HepG2 (cell line): ENCODE measurements around the gene RPUSD4. TPM values are rescaled to one million over a fixed set of nuclear protein-coding genes. Genes with fewer than 3 reads are reported as not detected.

Experiments used
- ATAC-seq: fragments of 200-7000 bp; cut with Tn5 transposase; 3 replicates; pipeline ENCODE4 v1.9.1; 2020; ENCODE audit warnings: mild to moderate bottlenecking, moderate library complexity
- BruUV-seq: library from RNA; stranded (reverse); fragments of 400-500 nt; replicated peaks from 2 replicates; lab custom pipeline; 2021; lab: Mats Ljungman, UMichigan
- CTCF ChIA-PET: fragments of 300-600 bp; formaldehyde crosslinking; extraction: SDS; loops from one replicate; lab custom pipeline; 2021; ENCODE audit warnings: low total read pairs, inconsistent platforms, low intra/inter-chr PET ratio; lab: Yijun Ruan, JAX
- POLR2A ChIA-PET: fragments of 350-600 bp; sonication (Branson Sonifier 250); formaldehyde crosslinking; loops from one replicate; lab custom pipeline; 2020; ENCODE audit warnings: antibody characterized with exemption, inconsistent platforms; lab: Yijun Ruan, JAX
- DNase-seq: peaks from one replicate; pipeline ENCODE4 v3.0.0-alpha.2; 2015; ENCODE audit warnings: low spot score
- FAIRE-seq: peaks from 3 replicates; lab custom pipeline; 2011; peaks lifted over from hg19 to GRCh38; lab: Jason Lieb, UNC
- H2AFZ ChIP-seq: one replicate; pipeline ENCODE4 v1.6.1; 2011; ENCODE audit warnings: low read length, inconsistent platforms
- H3K27ac ChIP-seq: fragments of 300-600 bp; 3 replicates; pipeline ENCODE4 v1.8.0; 2011; ENCODE audit warnings: mixed run types, mild to moderate bottlenecking, mixed read lengths, low read length, inconsistent platforms; ENCODE audit not compliant: insufficient read depth; ENCODE audit errors: extremely low read length
- H3K27me3 ChIP-seq, 2 experiments: fragments of 200-600 bp in 1 of 2; 2 replicates in 1 of 2; 3 replicates in 1 of 2; pipeline versions ENCODE4 v1.6.0 to v1.8.0; 2011; ENCODE audit warnings: low read length in 2 of 2, mild to moderate bottlenecking in 2 of 2, moderate library complexity in 2 of 2, inconsistent platforms in 1 of 2; ENCODE audit not compliant: insufficient read depth in 2 of 2, control insufficient read depth in 1 of 2
- H3K36me3 ChIP-seq, 2 experiments: fragments of 200-600 bp in 1 of 2; replicated peaks in 1 of 2; 2 replicates in 1 of 2; 3 replicates in 1 of 2; pipeline versions ENCODE4 v1.5.1 to v1.8.0; 2011; ENCODE audit warnings: low read length in 2 of 2, inconsistent platforms in 1 of 2; ENCODE audit not compliant: insufficient read depth in 2 of 2, control insufficient read depth in 1 of 2
- H3K4me1 ChIP-seq: 2 replicates; pipeline ENCODE4 v1.5.1; 2012; ENCODE audit warnings: low read length, inconsistent platforms; ENCODE audit not compliant: insufficient read depth
- H3K4me2 ChIP-seq: 2 replicates; pipeline ENCODE4 v1.6.0; 2011; ENCODE audit warnings: low read depth, low read length, inconsistent platforms
- H3K4me3 ChIP-seq, 3 experiments: fragments of 200-600 bp in 1 of 3; sonication (generic), shearing (Covaris generic) in 1 of 3; replicated peaks in 1 of 3; 2 replicates each; pipeline ENCODE4 v1.5.1; 2011 to 2016; ENCODE audit warnings: low read length in 3 of 3, inconsistent platforms in 2 of 3, low read depth in 2 of 3, mild to moderate bottlenecking in 2 of 3, control low read depth in 1 of 3, mixed read lengths in 1 of 3; ENCODE audit not compliant: insufficient read depth in 1 of 3
- H3K79me2 ChIP-seq: one replicate; pipeline ENCODE4 v1.6.1; 2011; ENCODE audit warnings: low read length, inconsistent platforms; ENCODE audit not compliant: insufficient read depth
- H3K9ac ChIP-seq: 2 replicates; pipeline ENCODE4 v1.6.0; 2011; ENCODE audit warnings: mild to moderate bottlenecking, low read depth, low read length, inconsistent platforms; ENCODE audit not compliant: insufficient read depth
- H3K9me3 ChIP-seq: 2 replicates; pipeline ENCODE4 v1.5.1; 2012; ENCODE audit warnings: mild to moderate bottlenecking, low read length
- H4K20me1 ChIP-seq: 2 replicates; pipeline ENCODE4 v1.6.0; 2011; ENCODE audit warnings: inconsistent platforms, mild to moderate bottlenecking, low read length, moderate library complexity; ENCODE audit not compliant: insufficient read depth
- ARNT2 ChIP-seq: sonication (generic); formaldehyde crosslinking; IDR thresholded peaks from 2 replicates; pipeline ENCODE4 v1.8.0; 2022; ENCODE audit warnings: mild to moderate bottlenecking, low read depth, missing genetic modification reagents, moderate library complexity
- CEBPG ChIP-seq: IDR thresholded peaks from 2 replicates; pipeline ENCODE4 v1.6.1; 2016
- GZF1 ChIP-seq: sonication (generic); formaldehyde crosslinking; IDR thresholded peaks from 2 replicates; pipeline ENCODE4 v1.5.1; 2020; ENCODE audit warnings: mild to moderate bottlenecking, missing genetic modification reagents
- IRF2 ChIP-seq: IDR thresholded peaks from 2 replicates; pipeline ENCODE4 v1.6.1; 2018; ENCODE audit warnings: missing genetic modification reagents, missing compliant biosample characterization
- KDM4B ChIP-seq: sonication (generic); formaldehyde crosslinking; IDR thresholded peaks from 2 replicates; pipeline ENCODE4 v1.4.0; 2020; ENCODE audit warnings: missing genetic modification reagents
- MED1 ChIP-seq: sonication (generic); formaldehyde crosslinking; IDR thresholded peaks from 2 replicates; pipeline ENCODE4 v1.4.0; 2020; ENCODE audit warnings: missing genetic modification reagents
- MTF1 ChIP-seq: sonication (generic); formaldehyde crosslinking; IDR thresholded peaks from 2 replicates; pipeline ENCODE4 v1.5.0; 2020; ENCODE audit warnings: missing genetic modification reagents
- MTF2 ChIP-seq: sonication (generic); formaldehyde crosslinking; IDR thresholded peaks from 2 replicates; pipeline ENCODE4 v1.5.0; 2020; ENCODE audit warnings: missing genetic modification reagents, borderline replicate concordance
- TP53 ChIP-seq: sonication (generic); formaldehyde crosslinking; conservative IDR thresholded peaks from 2 replicates; pipeline ENCODE4 v1.4.0; 2020; ENCODE audit warnings: missing genetic modification reagents
- ZBTB8A ChIP-seq: sonication (generic); formaldehyde crosslinking; IDR thresholded peaks from 2 replicates; pipeline ENCODE4 v1.4.0; 2020; ENCODE audit warnings: mild to moderate bottlenecking, low read depth, missing genetic modification reagents, borderline replicate concordance
- ZFP36L2 ChIP-seq: sonication (generic); formaldehyde crosslinking; IDR thresholded peaks from 2 replicates; pipeline ENCODE4 v1.4.0; 2020; ENCODE audit warnings: missing genetic modification reagents
- ZNF891 ChIP-seq: sonication (generic); formaldehyde crosslinking; IDR thresholded peaks from 2 replicates; pipeline ENCODE4 v1.5.0; 2020; ENCODE audit warnings: mild to moderate bottlenecking, missing genetic modification reagents
- WGBS: methylation state at CpG from one replicate; pipeline ENCODE4 v1.1.6; 2017; ENCODE audit warnings: low lambda C conversion rate; 5-methylcytosine and 5-hydroxymethylcytosine counted together
- in situ Hi-C: cut with HindIII; loops from 2 replicates; pipeline ENCODE4 v1.10.0; 2017; ENCODE audit warnings: low pct_unique_long_range_greater_than_20kb; ENCODE audit not compliant: extremely low pct_ligation_motif_present
- intact Hi-C: fragments of 100-400 bp; cut with micrococcal nuclease; formaldehyde crosslinking; loops from one replicate; pipeline ENCODE4 v1.10.0; 2022; ENCODE audit not compliant: unreplicated experiment
- polyA plus RNA-seq, 8 experiments: library from polyadenylated mRNA; depleted of rRNA in 3 of 8; stranded (reverse) in 7 of 8; unstranded in 1 of 8; fragments of >200 nt; fragmentation: Illumina TruSeq in 4 of 8; extraction: Trizol in 4 of 8; gene quantifications; 2 replicates each; pipeline versions ENCODE4 v1.2.1 to v1.2.3, GENCODE V29; 2011 to 2016; ENCODE audit warnings: low read depth in 4 of 8, missing spikeins in 1 of 8, mixed read lengths in 1 of 8; ENCODE audit not compliant: insufficient read depth in 1 of 8
- total RNA-seq, 5 experiments: library from RNA; depleted of rRNA; stranded (reverse); fragments of >200 nt; fragmentation: Illumina TruSeq; extraction: Trizol; gene quantifications; 2 replicates each; pipeline ENCODE4 v1.2.3, GENCODE V29; 2016; ENCODE audit warnings: low read depth in 1 of 5
- TF ChIP-seq, protein P1 (sequence below): sonication (generic); formaldehyde crosslinking; IDR thresholded peaks from 2 replicates; pipeline ENCODE4 v1.4.0; 2020; ENCODE audit warnings: missing genetic modification reagents, borderline replicate concordance
- TF ChIP-seq, protein P2 (sequence below): sonication (generic); formaldehyde crosslinking; IDR thresholded peaks from 2 replicates; pipeline ENCODE4 v1.9.0; 2021; ENCODE audit warnings: missing genetic modification reagents, mild to moderate bottlenecking, borderline replicate concordance
- TF ChIP-seq, protein P3 (sequence below): IDR thresholded peaks from 2 replicates; pipeline ENCODE4 v1.6.1; 2016; ENCODE audit warnings: low read depth, missing genetic modification reagents, missing compliant biosample characterization

The RPUSD4 gene
- total and polyA plus RNA-seq, 2 of the 13 experiments (the other 11 are each of a cell fraction or from before 2014, with no cell fraction given) = 45.0 to 52.9 TPM

DNA sequence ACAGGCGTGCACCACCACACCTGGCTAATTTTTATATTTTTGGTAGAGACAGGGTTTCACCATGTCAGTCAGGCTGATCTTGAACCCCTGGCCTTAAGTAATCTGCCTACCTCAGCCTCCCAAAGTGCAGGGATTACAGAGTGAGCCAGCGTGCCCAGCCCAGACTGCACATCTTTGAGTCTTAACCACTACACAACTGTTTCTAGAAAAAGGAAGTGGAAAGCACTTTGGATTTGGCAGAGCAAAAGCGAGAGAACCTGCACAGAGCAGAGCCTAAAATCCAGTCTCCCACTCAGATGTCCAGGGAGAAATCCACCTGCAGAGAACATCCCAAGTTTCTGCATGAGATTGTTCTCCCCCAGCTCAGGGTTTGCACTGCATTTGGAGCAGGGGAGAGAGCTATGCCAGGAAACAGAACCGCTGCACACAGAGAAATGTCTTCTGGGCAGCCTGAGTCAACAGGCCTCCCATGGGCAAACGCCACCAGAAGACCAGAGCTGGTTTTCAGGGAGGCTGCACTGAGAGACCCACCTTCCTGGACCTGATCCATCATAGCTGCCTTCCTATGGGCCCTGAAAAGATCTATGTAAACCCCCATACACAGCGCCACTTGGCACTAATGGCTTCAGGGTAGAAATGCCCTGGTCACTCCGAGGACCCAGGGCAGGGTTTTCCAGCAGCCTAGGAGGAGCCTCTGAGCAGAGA lies 54.0 kb downstream of the RPUSD4 start:
- peak; percentile 60 for ATAC-seq
- 53% methylated on average over 5 of the region's 7 CpGs for WGBS
- no TSS peak for BruUV-seq
- TF ChIP-seq KDM4B (CRISPR knock-in tag) = no peak
- TF ChIP-seq, protein P1, sequence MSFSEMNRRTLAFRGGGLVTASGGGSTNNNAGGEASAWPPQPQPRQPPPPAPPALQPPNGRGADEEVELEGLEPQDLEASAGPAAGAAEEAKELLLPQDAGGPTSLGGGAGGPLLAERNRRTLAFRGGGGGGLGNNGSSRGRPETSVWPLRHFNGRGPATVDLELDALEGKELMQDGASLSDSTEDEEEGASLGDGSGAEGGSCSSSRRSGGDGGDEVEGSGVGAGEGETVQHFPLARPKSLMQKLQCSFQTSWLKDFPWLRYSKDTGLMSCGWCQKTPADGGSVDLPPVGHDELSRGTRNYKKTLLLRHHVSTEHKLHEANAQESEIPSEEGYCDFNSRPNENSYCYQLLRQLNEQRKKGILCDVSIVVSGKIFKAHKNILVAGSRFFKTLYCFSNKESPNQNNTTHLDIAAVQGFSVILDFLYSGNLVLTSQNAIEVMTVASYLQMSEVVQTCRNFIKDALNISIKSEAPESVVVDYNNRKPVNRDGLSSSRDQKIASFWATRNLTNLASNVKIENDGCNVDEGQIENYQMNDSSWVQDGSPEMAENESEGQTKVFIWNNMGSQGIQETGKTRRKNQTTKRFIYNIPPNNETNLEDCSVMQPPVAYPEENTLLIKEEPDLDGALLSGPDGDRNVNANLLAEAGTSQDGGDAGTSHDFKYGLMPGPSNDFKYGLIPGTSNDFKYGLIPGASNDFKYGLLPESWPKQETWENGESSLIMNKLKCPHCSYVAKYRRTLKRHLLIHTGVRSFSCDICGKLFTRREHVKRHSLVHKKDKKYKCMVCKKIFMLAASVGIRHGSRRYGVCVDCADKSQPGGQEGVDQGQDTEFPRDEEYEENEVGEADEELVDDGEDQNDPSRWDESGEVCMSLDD = no peak
- TF ChIP-seq ARNT2 = no peak
- no peak for TF ChIP-seq ZBTB8A (CRISPR knock-in tag)
- 0 out of 2 replicates have a peak, but pooled peaks have one; percentile 20 for TF ChIP-seq MTF2
- TF ChIP-seq TP53 (CRISPR knock-in tag) = no peak
- no peak for TF ChIP-seq MTF1 (CRISPR knock-in tag)
- no peak for TF ChIP-seq CEBPG (CRISPR knock-in tag)
- no peak for TF ChIP-seq ZFP36L2
- TF ChIP-seq MED1 (CRISPR knock-in tag) = no peak
- no peak for TF ChIP-seq ZNF891
- TF ChIP-seq, protein P2, sequence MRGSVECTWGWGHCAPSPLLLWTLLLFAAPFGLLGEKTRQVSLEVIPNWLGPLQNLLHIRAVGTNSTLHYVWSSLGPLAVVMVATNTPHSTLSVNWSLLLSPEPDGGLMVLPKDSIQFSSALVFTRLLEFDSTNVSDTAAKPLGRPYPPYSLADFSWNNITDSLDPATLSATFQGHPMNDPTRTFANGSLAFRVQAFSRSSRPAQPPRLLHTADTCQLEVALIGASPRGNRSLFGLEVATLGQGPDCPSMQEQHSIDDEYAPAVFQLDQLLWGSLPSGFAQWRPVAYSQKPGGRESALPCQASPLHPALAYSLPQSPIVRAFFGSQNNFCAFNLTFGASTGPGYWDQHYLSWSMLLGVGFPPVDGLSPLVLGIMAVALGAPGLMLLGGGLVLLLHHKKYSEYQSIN (CRISPR knock-in tag) = no peak
- no peak for TF ChIP-seq IRF2 (CRISPR knock-in tag)
- TF ChIP-seq, protein P3, sequence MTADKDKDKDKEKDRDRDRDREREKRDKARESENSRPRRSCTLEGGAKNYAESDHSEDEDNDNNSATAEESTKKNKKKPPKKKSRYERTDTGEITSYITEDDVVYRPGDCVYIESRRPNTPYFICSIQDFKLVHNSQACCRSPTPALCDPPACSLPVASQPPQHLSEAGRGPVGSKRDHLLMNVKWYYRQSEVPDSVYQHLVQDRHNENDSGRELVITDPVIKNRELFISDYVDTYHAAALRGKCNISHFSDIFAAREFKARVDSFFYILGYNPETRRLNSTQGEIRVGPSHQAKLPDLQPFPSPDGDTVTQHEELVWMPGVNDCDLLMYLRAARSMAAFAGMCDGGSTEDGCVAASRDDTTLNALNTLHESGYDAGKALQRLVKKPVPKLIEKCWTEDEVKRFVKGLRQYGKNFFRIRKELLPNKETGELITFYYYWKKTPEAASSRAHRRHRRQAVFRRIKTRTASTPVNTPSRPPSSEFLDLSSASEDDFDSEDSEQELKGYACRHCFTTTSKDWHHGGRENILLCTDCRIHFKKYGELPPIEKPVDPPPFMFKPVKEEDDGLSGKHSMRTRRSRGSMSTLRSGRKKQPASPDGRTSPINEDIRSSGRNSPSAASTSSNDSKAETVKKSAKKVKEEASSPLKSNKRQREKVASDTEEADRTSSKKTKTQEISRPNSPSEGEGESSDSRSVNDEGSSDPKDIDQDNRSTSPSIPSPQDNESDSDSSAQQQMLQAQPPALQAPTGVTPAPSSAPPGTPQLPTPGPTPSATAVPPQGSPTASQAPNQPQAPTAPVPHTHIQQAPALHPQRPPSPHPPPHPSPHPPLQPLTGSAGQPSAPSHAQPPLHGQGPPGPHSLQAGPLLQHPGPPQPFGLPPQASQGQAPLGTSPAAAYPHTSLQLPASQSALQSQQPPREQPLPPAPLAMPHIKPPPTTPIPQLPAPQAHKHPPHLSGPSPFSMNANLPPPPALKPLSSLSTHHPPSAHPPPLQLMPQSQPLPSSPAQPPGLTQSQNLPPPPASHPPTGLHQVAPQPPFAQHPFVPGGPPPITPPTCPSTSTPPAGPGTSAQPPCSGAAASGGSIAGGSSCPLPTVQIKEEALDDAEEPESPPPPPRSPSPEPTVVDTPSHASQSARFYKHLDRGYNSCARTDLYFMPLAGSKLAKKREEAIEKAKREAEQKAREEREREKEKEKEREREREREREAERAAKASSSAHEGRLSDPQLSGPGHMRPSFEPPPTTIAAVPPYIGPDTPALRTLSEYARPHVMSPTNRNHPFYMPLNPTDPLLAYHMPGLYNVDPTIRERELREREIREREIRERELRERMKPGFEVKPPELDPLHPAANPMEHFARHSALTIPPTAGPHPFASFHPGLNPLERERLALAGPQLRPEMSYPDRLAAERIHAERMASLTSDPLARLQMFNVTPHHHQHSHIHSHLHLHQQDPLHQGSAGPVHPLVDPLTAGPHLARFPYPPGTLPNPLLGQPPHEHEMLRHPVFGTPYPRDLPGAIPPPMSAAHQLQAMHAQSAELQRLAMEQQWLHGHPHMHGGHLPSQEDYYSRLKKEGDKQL (CRISPR knock-in tag) = no peak
- no peak for TF ChIP-seq GZF1 (CRISPR knock-in tag)

More for the DNA sequence above, 54.0 kb downstream of the RPUSD4 start:
- Histone ChIP-seq H2AFZ (no peak overlapping the region), H3K4me1 (peaks cover 72% of the 10 kb centered on the region), H3K9me3 (no peaks in the 10 kb centered on the region), H3K27ac (peak overlapping the region; percentile 80), H3K79me2 (no peaks in the 10 kb centered on the region), H3K4me3 (peak overlapping the region; percentile 24 to 73 (median 41); a peak in 4 of 6 replicates), H3K4me2 (peak overlapping the region; percentile 87), H3K36me3 (no peaks in the 10 kb centered on the region), H3K27me3 (no peaks in the 10 kb centered on the region), H3K9ac (peak overlapping the region; percentile 60), H4K20me1 (no peaks in the 10 kb centered on the region)
- CTCF ChIA-PET = no interaction called here
- no peak for FAIRE-seq
- DNase-seq = no peak
- intact Hi-C loops (no loop called here), in situ Hi-C loops (no loop called here)
- POLR2A ChIA-PET = interaction anchor here (1.5 to 5.3 kb wide), 8 partner anchors 10 to 254 kb away, joined by 4 to 104 read pairs (median 8); partner anchors contain the start of genes CDON and PUS3
